Measurements from ENCODE around the gene TIGIT.

Gene TIGIT

GRCh38 chr3:114310695-114311094, 16.9 kb downstream of the TIGIT start:
- no peak for DNase-seq (ENCODE audit: low read depth in 2 of 2)

GRCh38 chr3:114313426-114313825, 19.6 kb downstream of the TIGIT start:
- DNase-seq (ENCODE audit: low read depth in 2 of 2): no peak

GRCh38 chr3:114314282-114314681, 20.5 kb downstream of the TIGIT start:
- DNase-seq (ENCODE audit: low read depth in 2 of 2): no peak

- DNase-seq (ENCODE audit: low read depth in 2 of 2): no peak
Measured at GRCh38 chr3:114318295-114318694, 24.5 kb downstream of the TIGIT start.

- DNase-seq (ENCODE audit: low read depth in 2 of 2): no peak
Measured at GRCh38 chr3:114319453-114319852, 25.6 kb downstream of the TIGIT start.

GRCh38 chr3:114320246-114320645, 26.4 kb downstream of the TIGIT start:
- DNase-seq (ENCODE audit: low read depth in 2 of 2): no peak

GRCh38 chr3:114323546-114324254, 29.9 kb downstream of the TIGIT start:
- no peak for DNase-seq (ENCODE audit: low read depth in 2 of 2)

- no peak for DNase-seq (ENCODE audit: low read depth in 2 of 2)
Measured at GRCh38 chr3:114327665-114328064, 33.8 kb downstream of the TIGIT start.

GRCh38 chr3:114328345-114328744, 34.5 kb downstream of the TIGIT start:
- no peak for DNase-seq (ENCODE audit: low read depth in 2 of 2)

GRCh38 chr3:114329823-114330222, 36.0 kb downstream of the TIGIT start:
- no peak for DNase-seq (ENCODE audit: low read depth in 2 of 2)

- DNase-seq (ENCODE audit: low read depth in 2 of 2): no peak
Measured at GRCh38 chr3:114331007-114331406, 37.2 kb downstream of the TIGIT start.

- DNase-seq (ENCODE audit: low read depth in 2 of 2): no peak
Measured at GRCh38 chr3:114331710-114332109, 37.9 kb downstream of the TIGIT start.

- no peak for DNase-seq (ENCODE audit: low read depth in 2 of 2)
Measured at GRCh38 chr3:114332342-114333179, 38.7 kb downstream of the TIGIT start.

GRCh38 chr3:114333180-114333922, 39.5 kb downstream of the TIGIT start:
- no peak for DNase-seq (ENCODE audit: low read depth in 2 of 2)

GRCh38 chr3:114333923-114334240, 40.1 kb downstream of the TIGIT start:
- no peak for DNase-seq (ENCODE audit: low read depth in 2 of 2)

- no peak for DNase-seq (ENCODE audit: low read depth in 2 of 2)
Measured at GRCh38 chr3:114336122-114336697, 42.4 kb downstream of the TIGIT start.

- no peak for DNase-seq (ENCODE audit: low read depth in 2 of 2)
Measured at GRCh38 chr3:114336857-114337256, 43.0 kb downstream of the TIGIT start.

GRCh38 chr3:114338651-114339357, 45.0 kb downstream of the TIGIT start:
- no peak for DNase-seq (ENCODE audit: low read depth in 2 of 2)

GRCh38 chr3:114344492-114344891, 50.7 kb downstream of the TIGIT start:
- DNase-seq (ENCODE audit: low read depth in 2 of 2): no peak

- DNase-seq (ENCODE audit: low read depth in 2 of 2): no peak
Measured at GRCh38 chr3:114350271-114350670, 56.4 kb downstream of the TIGIT start.

GRCh38 chr3:114350690-114351089, 56.9 kb downstream of the TIGIT start:
- no peak for DNase-seq (ENCODE audit: low read depth in 2 of 2)
